SHP77 treated with DMSO at 0.1 percent for 48 hours (cell line): ENCODE data around the gene EPHB2.

Experiments
- DNase-seq: peaks from one replicate; lab custom pipeline; 2025; lab: John Stamatoyannopoulos, UW

EPHB2 gene

GRCh38 chr1:22803833-22804232 lies 93.2 kb downstream of the EPHB2 start:
- no peak for DNase-seq

DNA sequence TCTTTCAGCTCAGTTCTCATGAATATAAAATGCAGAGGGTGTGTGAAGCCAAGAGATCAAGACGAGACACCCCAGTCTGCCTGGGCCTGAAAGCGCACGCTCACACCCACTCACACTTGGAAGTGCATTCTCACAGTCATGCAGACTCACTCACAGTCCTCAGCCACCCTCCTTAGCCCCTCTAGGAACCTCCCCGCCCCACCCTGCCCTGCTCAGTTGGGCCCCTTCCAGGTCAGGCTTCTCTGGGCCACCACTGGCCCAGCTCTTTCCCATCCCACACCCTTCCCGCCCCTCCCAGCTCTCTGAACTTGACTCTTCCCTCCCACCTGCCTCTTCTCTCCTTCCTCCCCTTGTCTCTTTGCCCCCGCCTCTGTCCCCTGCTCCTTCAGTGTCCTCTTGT lies 93.8 kb downstream of the EPHB2 start:
- no peak for DNase-seq

DNA sequence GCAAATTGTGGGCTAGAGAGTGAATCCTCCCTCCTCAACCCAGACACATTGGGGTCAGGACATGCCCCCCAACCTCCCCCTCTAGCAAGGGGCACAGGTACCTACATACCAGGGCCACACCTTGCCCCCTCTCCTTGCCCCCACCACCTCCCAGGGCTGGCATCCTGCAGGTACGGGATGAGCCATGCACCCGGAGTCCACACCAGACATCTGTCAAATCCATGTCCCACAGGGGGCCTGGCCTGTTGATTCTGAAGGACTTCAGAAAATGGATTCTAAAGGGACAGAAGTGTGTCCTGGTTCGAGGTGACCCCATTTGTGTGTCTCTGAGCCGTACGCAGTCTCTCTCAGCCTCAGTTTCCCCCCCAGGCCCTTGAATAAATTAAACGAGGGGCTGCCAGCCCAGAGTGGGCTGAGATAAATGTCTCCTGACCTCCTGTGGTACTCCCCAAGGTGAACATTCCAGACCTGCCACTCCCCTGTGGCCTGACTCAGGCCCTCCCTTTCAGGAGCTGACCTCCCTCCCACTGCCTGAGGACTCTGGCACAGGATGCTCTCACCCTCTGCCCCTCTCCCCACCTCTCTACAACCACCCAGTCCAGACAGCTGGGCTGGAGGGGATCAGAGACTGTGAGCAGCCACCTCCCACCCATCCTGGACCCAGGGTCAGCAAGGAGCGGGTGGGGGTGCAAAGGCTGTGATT lies 94.5 kb downstream of the EPHB2 start:
- DNase-seq = no peak

DNA sequence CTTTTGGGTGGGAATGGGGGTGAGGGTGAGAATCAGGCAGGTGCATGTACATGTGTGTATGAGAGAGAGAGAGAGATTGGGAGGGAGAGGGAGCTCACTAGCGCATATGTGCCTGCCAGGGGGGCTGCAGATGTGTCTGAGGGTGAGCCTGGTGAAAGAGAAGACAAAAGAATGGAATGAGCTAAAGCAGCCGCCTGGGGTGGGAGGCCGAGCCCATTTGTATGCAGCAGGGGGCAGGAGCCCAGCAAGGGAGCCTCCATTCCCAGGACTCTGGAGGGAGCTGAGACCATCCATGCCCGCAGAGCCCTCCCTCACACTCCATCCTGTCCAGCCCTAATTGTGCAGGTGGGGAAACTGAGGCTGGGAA lies 95.0 kb downstream of the EPHB2 start:
- no peak for DNase-seq

GRCh38 chr1:22806584-22806983 lies 95.9 kb downstream of the EPHB2 start:
- no peak for DNase-seq

DNA sequence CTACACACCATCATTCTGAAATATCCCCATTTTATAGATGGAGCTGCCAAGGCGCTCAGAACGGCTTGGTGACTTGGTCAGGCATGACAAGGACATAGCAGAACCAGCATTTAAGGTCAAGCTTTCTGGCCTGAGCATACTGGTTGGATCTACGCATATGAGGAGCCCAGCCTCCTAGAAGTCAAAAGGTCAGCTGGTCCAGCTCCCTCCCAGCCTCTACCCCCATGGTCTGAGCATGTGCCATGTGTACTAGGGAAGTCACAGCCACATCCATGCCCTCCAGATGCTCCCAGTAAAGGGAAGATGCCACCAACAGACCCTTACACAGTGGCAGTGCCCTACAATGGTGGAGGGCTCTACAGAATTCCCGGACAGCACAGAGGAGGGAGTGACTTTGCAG lies 96.7 kb downstream of the EPHB2 start:
- no peak for DNase-seq

GRCh38 chr1:22808186-22808675 lies 97.6 kb downstream of the EPHB2 start:
- no peak for DNase-seq

DNA sequence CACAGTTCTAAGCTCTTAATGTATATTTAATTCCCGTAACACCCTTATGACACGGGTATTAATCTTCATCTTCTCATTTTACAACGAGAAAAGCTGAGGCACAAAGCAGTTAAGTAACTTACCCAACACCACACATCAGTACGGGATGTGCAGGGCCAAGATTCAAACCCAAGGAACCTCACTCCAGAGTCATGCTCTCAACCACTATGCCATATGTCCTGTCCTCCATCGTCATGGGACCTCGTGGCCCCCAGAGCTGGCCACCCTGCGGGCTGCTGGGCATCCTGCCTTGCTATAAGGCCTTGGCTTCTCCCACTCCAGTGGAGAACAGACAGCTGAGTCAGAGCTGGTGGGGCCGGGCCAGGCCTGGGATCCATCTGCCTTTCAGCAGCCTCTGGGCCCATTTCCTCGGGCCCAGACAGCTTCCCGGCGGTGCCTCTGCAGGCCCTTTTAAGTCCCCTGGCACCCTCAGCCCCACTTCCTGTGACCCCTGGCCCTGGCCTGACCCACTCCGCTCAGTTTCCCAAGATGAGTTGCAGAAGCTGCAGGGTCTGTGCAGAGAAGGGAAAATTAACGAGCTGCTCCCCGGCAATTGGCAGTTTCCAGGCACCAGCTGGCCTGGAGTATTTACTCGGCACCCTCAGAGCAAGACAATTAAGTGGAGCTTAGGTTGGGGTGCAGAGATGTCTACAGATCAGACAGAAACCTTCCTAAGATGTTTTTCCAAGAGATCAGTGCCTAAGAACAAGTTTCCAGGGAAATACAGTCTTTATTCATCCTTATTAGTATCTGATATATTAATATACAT lies 98.2 kb downstream of the EPHB2 start:
- no peak for DNase-seq

GRCh38 chr1:22809783-22810182 lies 99.1 kb downstream of the EPHB2 start:
- DNase-seq = no peak

DNA sequence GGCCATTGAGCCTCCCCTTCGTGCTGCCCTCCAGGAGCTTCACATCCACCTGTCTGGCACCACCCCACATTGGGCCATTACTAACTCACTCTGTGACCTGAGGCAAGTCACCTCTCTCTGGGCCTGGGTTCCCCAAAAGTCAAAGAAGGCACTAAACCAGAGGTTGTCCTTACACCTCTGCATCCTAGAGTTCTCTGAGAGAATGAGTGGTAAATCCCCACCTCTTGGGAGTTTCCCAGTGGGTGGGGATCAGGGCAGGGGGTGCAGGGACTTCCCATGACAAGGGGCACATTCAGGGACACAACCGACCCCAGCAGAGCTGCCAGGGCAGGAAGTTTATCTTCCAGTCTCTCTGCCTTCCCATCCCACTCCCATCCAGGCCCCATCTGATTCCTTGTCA lies 99.7 kb downstream of the EPHB2 start:
- DNase-seq = no peak

GRCh38 chr1:22812092-22812880 lies 101.6 kb downstream of the EPHB2 start:
- DNase-seq = no peak

GRCh38 chr1:22812993-22813790 lies 102.6 kb downstream of the EPHB2 start:
- DNase-seq = no peak

DNA sequence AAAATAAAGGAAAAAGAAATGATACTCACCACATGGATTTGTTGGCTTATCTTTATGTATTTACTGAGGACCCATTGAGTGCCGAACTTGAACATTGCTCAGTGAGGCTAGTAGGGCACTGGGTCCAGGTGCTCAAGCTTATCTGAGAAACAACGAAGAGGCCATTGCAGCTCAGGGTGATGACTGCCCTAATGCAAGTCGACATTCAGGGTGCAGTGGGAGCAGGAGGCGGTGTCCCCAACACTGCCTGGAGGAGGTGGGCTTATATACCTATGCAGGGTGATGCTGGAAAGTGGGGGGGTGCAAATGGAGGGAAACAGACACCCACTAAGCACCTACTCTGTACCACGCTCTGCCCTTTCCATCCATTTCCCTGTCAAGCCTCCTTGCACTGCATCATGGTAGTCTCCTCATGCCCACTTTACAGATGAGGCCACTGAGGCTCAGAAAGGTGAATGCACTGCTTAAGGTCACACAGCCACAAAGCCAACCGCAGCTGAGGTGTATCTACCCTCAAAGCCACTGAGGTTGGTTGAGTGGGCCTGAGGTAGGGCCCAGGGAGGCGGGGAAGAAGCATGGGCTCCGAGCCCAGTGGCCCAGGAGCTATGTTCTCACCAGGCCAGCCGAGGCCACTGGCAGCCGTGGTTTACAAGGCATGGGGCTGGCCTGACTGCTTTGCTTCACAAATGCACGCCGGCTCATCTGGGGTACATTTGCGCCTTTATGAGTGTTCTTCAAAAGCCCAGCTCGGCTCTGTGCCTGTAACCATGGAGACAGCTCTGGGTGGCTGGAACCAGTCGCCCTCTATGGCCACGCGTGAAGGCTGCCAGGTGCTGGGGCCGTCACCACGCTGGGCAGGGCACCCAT lies 103.8 kb downstream of the EPHB2 start:
- DNase-seq = no peak

DNA sequence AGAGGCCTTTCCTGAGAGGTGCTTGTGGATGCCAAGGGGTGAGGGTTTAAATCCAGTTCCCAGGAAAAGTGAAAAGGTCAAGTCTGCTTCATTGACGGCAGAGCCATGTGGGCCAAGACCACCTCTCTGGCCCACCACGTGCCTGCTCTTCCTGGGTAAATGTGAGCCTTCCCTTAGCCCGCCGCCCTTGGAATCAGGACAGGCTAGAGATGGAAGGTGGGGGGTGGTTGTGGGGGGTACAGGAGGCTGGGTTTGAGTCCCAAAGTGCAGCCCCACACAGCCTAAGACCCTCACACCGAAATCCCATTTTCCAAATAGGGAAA lies 104.4 kb downstream of the EPHB2 start:
- no peak for DNase-seq

DNA sequence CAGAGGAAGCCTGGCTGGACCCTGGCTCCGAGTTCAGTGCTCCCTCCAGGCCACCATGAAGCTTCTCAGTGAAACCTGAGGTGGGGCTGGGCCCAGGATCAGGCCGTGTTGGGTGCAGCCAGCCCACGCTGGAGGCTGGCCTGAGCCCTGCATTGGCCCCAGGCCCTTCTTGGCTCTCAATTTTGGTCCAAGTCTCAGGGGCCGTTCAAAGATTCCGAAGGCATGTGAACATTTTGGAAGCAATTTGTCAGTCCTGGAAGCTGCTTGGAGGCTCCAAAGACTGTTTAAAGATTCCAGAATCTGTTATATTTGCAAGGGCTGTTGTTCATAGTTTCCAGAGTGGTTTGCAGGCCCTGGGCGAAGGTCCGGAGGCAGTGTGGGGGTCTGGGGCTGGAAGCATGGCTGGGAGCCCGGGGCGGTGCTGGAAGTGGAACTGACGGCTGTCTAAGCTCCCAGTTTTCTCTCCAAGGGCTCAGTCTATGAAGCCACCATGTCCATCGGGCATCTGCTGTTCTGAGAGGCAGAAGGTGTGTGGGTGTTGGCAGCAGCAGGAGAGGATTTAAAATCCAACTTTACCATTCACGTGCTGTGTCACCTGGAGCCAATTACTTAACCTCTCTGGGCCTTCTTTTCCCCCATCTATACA lies 104.9 kb downstream of the EPHB2 start:
- no peak for DNase-seq

DNA sequence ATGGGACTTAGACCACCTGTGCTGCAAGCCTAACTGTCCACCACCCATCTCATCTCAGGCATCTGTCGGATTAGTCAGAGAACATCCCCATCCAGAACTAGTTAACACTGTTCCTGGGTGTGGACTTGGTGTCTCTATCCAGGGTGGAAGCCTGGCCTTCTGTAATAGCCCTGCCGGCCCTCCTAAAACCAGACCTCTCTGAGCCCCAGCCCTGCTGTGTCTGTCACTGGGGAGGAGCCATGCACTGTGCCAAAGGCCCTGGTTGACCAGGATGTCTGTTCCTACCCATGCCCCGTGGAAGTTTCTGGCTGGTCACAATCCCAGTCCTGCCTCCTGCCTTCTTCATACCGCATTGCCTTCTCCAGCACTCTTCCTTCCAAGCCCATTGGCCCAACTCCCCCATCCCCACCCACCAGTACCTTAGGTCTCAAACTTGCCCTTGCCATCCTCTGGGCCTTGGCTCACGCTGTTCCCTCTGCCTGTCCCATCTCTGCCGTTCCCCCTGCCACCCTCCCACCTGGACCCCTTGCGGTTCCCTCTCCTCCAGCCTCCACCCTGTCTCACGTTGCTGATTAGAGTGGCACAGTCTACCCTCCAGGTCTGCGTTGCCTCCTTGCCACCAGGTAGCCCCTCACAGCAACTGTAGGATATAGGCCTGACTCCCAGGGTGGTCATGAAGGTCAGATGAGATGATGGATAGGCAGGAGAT lies 105.6 kb downstream of the EPHB2 start:
- DNase-seq = no peak

GRCh38 chr1:22816803-22817202 lies 106.2 kb downstream of the EPHB2 start:
- no peak for DNase-seq

DNA sequence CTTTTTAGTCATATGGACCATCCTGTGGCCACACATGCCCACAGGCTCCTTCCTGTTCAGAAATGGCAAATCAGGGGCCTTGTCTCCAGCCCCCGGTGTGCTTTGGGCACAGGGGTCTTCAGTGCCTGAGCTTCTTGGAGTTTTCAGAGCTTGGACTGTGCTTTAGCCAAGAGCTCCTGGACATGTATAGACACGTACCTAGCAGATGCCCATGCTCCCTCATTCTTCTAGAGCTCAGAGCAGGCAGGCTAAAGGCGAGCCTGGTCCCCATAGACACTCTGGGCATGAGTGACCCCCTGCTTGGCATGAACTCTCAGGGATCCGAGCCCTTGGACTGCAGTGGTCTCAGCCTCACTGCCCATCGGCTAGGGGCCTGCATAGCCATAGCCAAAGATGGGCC lies 106.8 kb downstream of the EPHB2 start:
- no peak for DNase-seq

GRCh38 chr1:22818061-22818770 lies 107.6 kb downstream of the EPHB2 start:
- no peak for DNase-seq
